SU-DHL-6 (cell line): Measurements from ENCODE around the gene ZNF142.

Experiments used
- H2AFZ ChIP-seq: fragments of 200-600 bp; sonication (generic); 2 replicates; pipeline ENCODE4 v1.6.1; 2014; ENCODE audit warnings: low read depth, mild to moderate bottlenecking, moderate library complexity, mixed read lengths, antibody characterized with exemption, low read length; ENCODE audit not compliant: severe bottlenecking
- H3F3A ChIP-seq: fragments of 200-600 bp; shearing (Covaris generic); 2 replicates; pipeline ENCODE4 v1.6.0; 2016; ENCODE audit warnings: antibody characterized with exemption, mild to moderate bottlenecking; ENCODE audit not compliant: insufficient read depth
- H3K27ac ChIP-seq: fragments of 200-600 bp; sonication (generic); 2 replicates; pipeline ENCODE4 v1.5.1; 2016; ENCODE audit warnings: low read depth, mild to moderate bottlenecking, low read length, moderate library complexity, mixed read lengths
- H3K27me3 ChIP-seq: fragments of 200-600 bp; sonication (generic), shearing (Covaris generic); 2 replicates; pipeline ENCODE4 v1.6.0; 2014; ENCODE audit warnings: mild to moderate bottlenecking, low read length
- H3K36me3 ChIP-seq: fragments of 200-600 bp; sonication (generic); 2 replicates; pipeline ENCODE4 v1.6.1; 2014; ENCODE audit warnings: mild to moderate bottlenecking, low read length, mixed read lengths
- H3K4me2 ChIP-seq: fragments of 300-600, 200-600 bp; shearing (Covaris generic), sonication (generic); 2 replicates; pipeline ENCODE4 v1.6.0; 2014; ENCODE audit warnings: low read length, low read depth, mild to moderate bottlenecking; ENCODE audit not compliant: poor library complexity, severe bottlenecking
- H3K4me3 ChIP-seq: fragments of 200-600 bp; sonication (generic); 2 replicates; pipeline ENCODE4 v1.5.1; 2014; ENCODE audit warnings: antibody characterized with exemption, low read length, mild to moderate bottlenecking, mixed read lengths; ENCODE audit not compliant: insufficient read depth, poor library complexity, severe bottlenecking
- H3K79me2 ChIP-seq: fragments of 200-600 bp; sonication (generic); 2 replicates; pipeline ENCODE4 v1.6.1; 2014; ENCODE audit warnings: mild to moderate bottlenecking, low read length, moderate library complexity; ENCODE audit not compliant: insufficient read depth
- H3K9ac ChIP-seq: fragments of 200-600 bp; sonication (generic); 2 replicates; pipeline ENCODE4 v1.7.0; 2014; ENCODE audit warnings: mild to moderate bottlenecking, low read length
- H3K9me2 ChIP-seq: fragments of 200-600 bp; sonication (generic); replicated peaks from 2 replicates; pipeline ENCODE4 v1.6.1; 2014; ENCODE audit warnings: low read length; ENCODE audit not compliant: insufficient read depth
- H3K9me3 ChIP-seq: fragments of 200-600 bp; sonication (generic); 2 replicates; pipeline ENCODE4 v1.6.1; 2014; ENCODE audit warnings: low read length, mixed read lengths; ENCODE audit not compliant: insufficient read depth
- H4K20me1 ChIP-seq: fragments of 200-600 bp; sonication (generic); 2 replicates; pipeline ENCODE4 v1.6.1; 2014; ENCODE audit warnings: low read depth, mild to moderate bottlenecking, antibody characterized with exemption, low read length, moderate library complexity, mixed read lengths
- CTCF ChIP-seq: fragments of 200-600 bp; sonication (generic); IDR thresholded peaks from one replicate; pipeline ENCODE4 v1.5.1; 2017; ENCODE audit warnings: antibody characterized with exemption, mild to moderate bottlenecking, low read length, moderate library complexity; ENCODE audit not compliant: insufficient read depth, poor library complexity, severe bottlenecking
- EZH2phosphoT487 ChIP-seq: fragments of 200-600 bp; sonication (generic), shearing (Covaris generic); conservative IDR thresholded peaks from 2 replicates; pipeline ENCODE4 v1.6.1; 2018; ENCODE audit warnings: mild to moderate bottlenecking, antibody characterized with exemption, low read length, moderate library complexity, mixed read lengths

ZNF142 gene

DNA sequence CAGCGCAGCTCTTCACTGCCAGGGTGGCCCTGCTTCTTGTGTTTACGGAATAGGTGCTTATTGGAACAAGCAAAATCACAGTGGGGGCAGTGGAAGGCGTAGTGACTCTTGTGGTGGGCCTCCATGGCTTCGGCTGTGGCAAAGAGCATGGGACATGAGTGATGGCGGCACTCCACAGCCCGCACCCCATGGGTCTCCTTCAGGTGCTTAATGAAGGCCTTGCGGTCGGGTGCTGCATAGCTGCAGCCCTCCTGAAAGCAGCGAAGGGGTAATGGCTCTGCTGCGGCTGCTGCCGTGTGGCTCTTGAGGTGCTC lies 10.7 kb downstream of the ZNF142 start:
- Histone ChIP-seq H3K4me3 (no peak overlapping the region), H3K27ac (no peak overlapping the region), H3K4me2 (no peak overlapping the region), H3K9me3 (no peaks in the 10 kb centered on the region), H3K9me2 (no peaks in the 10 kb centered on the region), H2AFZ (no peak overlapping the region), H3K36me3 (peaks cover 23% of the 10 kb centered on the region; the same call in 1 of the 2 replicates), H3K27me3 (no peaks in the 10 kb centered on the region), H3F3A (peaks cover 6% of the 10 kb centered on the region; the same call in 1 of the 2 replicates), H3K79me2 (peaks cover 9% of the 10 kb centered on the region; the same call in 1 of the 2 replicates), H4K20me1 (peaks cover 4% of the 10 kb centered on the region; the same call in 1 of the 2 replicates), H3K9ac (no peak overlapping the region)
- peak; percentile 10 for TF ChIP-seq CTCF
- no peak for TF ChIP-seq EZH2phosphoT487

DNA sequence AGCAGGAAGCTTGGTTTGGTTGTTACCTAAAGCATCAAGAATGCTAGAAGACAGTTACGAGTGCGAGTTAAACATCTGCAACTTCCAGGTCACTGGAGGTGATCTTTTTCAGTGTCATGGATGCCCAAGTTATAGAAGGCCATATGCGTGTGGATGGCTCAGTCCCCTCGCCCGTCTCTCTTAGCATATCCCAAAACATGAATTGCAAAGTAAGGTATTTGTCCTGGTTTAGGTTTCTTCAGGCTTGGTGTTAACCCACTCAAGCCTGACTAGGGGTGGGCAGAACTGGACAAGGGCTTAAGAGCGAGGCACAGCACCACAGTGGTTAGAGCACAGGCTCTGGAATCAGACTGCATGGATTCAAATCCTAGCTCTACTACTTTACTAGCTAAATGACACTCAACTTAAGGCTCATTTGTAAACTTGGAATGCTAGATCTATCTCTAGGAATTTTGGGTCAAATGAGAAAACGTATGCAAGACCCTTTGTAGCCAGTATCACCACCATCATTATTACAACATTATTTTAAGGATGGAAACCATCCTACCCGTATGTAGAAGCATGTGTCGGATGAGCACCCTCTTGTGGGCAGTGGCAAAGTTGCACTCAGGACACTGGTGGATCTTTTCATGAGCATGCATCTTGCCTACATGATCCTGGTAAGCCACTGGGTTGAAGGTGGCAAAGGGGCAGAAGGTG lies 11.2 kb downstream of the ZNF142 start:
- H3K4me3 ChIP-seq, result no peak overlapping the region
- peaks cover 4% of the 10 kb centered on the region; the same call in 1 of the 2 replicates for H4K20me1 ChIP-seq
- H2AFZ ChIP-seq, result no peak overlapping the region
- H3K36me3 ChIP-seq, result peaks cover 23% of the 10 kb centered on the region; the same call in 1 of the 2 replicates
- H3K9me3 ChIP-seq, result no peaks in the 10 kb centered on the region
- no peak for TF ChIP-seq EZH2phosphoT487
- TF ChIP-seq CTCF, result peak; percentile 79
- no peak overlapping the region for H3K4me2 ChIP-seq
- H3K9ac ChIP-seq, result no peak overlapping the region
- H3F3A ChIP-seq, result peaks cover 6% of the 10 kb centered on the region; the same call in 1 of the 2 replicates
- H3K9me2 ChIP-seq, result no peaks in the 10 kb centered on the region
- H3K27me3 ChIP-seq, result no peaks in the 10 kb centered on the region
- H3K27ac ChIP-seq, result no peak overlapping the region
- H3K79me2 ChIP-seq, result peaks cover 9% of the 10 kb centered on the region; the same call in 1 of the 2 replicates

GRCh38 chr2:218645126-218645525 lies 14.3 kb downstream of the ZNF142 start:
- H3K4me2 ChIP-seq, result no peak overlapping the region
- H2AFZ ChIP-seq, result no peak overlapping the region
- H3K4me3 ChIP-seq, result no peak overlapping the region
- no peaks in the 10 kb centered on the region for H3K27me3 ChIP-seq
- H3K79me2 ChIP-seq, result peaks cover 9% of the 10 kb centered on the region; the same call in 1 of the 2 replicates
- peaks cover 6% of the 10 kb centered on the region; the same call in 1 of the 2 replicates for H3F3A ChIP-seq
- peaks cover 4% of the 10 kb centered on the region; the same call in 1 of the 2 replicates for H4K20me1 ChIP-seq
- no peak overlapping the region for H3K9ac ChIP-seq
- H3K36me3 ChIP-seq, result peaks cover 19% of the 10 kb centered on the region; the same call in 1 of the 2 replicates
- H3K9me2 ChIP-seq, result no peaks in the 10 kb centered on the region
- H3K27ac ChIP-seq, result no peak overlapping the region
- TF ChIP-seq CTCF (no peak), EZH2phosphoT487 (no peak)
- no peaks in the 10 kb centered on the region for H3K9me3 ChIP-seq
